ENCODE results near the gene XPNPEP1. TPM values are rescaled to one million over a fixed set of nuclear protein-coding genes. Genes with fewer than 3 reads are reported as not detected.

XPNPEP1 gene
- polyA plus RNA-seq, 1 of the 3 experiments (the other 2 are of a cell fraction) = 167 TPM

GRCh38 chr10:109887243-109887642 is 36.1 kb downstream of the XPNPEP1 start:
- peaks cover 3 to 10% of the 10 kb centered on the region in 2 experiments; a peak in 3 of 4 replicates for H3K4me1 ChIP-seq (ENCODE audit: control insufficient read depth in 1 of 2, insufficient read depth in 2 of 2, low read depth in 1 of 2, low read length in 1 of 2)
- no peaks in the 10 kb centered on the region for H3K27me3 ChIP-seq (ENCODE audit: insufficient read depth)
- H2AFZ ChIP-seq (ENCODE audit: low read depth) = no peak overlapping the region
- DNase-seq = no peak
- H3K4me2 ChIP-seq = no peak overlapping the region
- H3K9ac ChIP-seq = no peak overlapping the region
- CTCF ChIA-PET = interaction anchor here (0.8 to 1.9 kb wide), 2 partner anchors 21 to 74 kb away, joined by 3 to 5 read pairs; no protein-coding TSS in a partner anchor
- peaks cover 22 to 57% of the 10 kb centered on the region in 2 experiments for H3K36me3 ChIP-seq (replicated peaks in 1 of 2; ENCODE audit: control insufficient read depth in 1 of 2, insufficient read depth in 2 of 2, low read length in 1 of 2)
- H3K79me2 ChIP-seq (ENCODE audit: insufficient read depth) = no peaks in the 10 kb centered on the region
- H3K4me3 ChIP-seq (ENCODE audit: low read depth in 2 of 2, low read length in 1 of 2) = no peak overlapping the region
- no peaks in the 10 kb centered on the region for H3K9me3 ChIP-seq
- no peaks in the 10 kb centered on the region for H3K9me2 ChIP-seq
- peaks cover 5% of the 10 kb centered on the region for H3F3A ChIP-seq (replicated peaks; ENCODE audit: insufficient read depth)
- 94% methylated on average over 5 of the region's 5 CpGs for WGBS (ENCODE audit: low lambda C conversion rate)
- POLR2A ChIA-PET = no interaction called here
- TF ChIP-seq, protein P1, sequence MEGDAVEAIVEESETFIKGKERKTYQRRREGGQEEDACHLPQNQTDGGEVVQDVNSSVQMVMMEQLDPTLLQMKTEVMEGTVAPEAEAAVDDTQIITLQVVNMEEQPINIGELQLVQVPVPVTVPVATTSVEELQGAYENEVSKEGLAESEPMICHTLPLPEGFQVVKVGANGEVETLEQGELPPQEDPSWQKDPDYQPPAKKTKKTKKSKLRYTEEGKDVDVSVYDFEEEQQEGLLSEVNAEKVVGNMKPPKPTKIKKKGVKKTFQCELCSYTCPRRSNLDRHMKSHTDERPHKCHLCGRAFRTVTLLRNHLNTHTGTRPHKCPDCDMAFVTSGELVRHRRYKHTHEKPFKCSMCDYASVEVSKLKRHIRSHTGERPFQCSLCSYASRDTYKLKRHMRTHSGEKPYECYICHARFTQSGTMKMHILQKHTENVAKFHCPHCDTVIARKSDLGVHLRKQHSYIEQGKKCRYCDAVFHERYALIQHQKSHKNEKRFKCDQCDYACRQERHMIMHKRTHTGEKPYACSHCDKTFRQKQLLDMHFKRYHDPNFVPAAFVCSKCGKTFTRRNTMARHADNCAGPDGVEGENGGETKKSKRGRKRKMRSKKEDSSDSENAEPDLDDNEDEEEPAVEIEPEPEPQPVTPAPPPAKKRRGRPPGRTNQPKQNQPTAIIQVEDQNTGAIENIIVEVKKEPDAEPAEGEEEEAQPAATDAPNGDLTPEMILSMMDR (IDR thresholded peaks at IDR 0.05) = no peak
- no peak for TF ChIP-seq FOSL2 (IDR thresholded peaks at IDR 0.05; ENCODE audit: borderline replicate concordance, low read depth)
- no peaks in the 10 kb centered on the region for H4K20me1 ChIP-seq (ENCODE audit: insufficient read depth)
- no peak overlapping the region for H3K27ac ChIP-seq (ENCODE audit: low read depth in 2 of 2, low read length in 1 of 2)

DNA sequence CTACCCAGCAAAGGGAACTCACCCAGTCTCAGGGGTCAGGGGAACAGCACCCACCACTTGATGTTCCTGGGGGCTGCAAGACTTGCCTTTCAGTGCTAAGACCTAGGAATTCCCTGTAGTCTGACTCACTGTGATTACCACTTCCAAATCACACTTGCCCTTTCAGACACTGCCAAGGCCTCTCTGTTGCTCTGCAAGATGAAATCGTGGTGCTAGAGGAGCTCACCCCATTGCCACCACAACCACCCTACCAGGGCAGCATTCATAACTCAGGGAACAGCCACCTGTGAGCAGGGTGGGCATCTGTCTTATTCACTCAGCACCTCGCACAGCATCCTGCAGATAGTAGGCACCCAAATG is 36.5 kb downstream of the XPNPEP1 start:
- ChIA-PET CTCF (interaction anchor here (0.8 kb wide), 1 partner anchor 21 kb away, joined by 3 read pairs; no protein-coding TSS in a partner anchor), POLR2A (no interaction called here)
- Histone ChIP-seq H2AFZ (ENCODE audit: low read depth) (no peak overlapping the region), H3K9ac (no peak overlapping the region), H3K27ac (ENCODE audit: low read depth in 2 of 2, low read length in 1 of 2) (no peak overlapping the region), H3K27me3 (ENCODE audit: insufficient read depth) (no peaks in the 10 kb centered on the region), H3F3A (replicated peaks; ENCODE audit: insufficient read depth) (peaks cover 5% of the 10 kb centered on the region), H3K9me3 (no peaks in the 10 kb centered on the region), H3K36me3 (replicated peaks in 1 of 2; ENCODE audit: control insufficient read depth in 1 of 2, insufficient read depth in 2 of 2, low read length in 1 of 2) (peaks cover 27 to 61% of the 10 kb centered on the region in 2 experiments), H4K20me1 (ENCODE audit: insufficient read depth) (no peaks in the 10 kb centered on the region), H3K9me2 (no peaks in the 10 kb centered on the region), H3K4me3 (ENCODE audit: low read depth in 2 of 2, low read length in 1 of 2) (no peak overlapping the region), H3K79me2 (ENCODE audit: insufficient read depth) (no peaks in the 10 kb centered on the region), H3K4me2 (no peak overlapping the region), H3K4me1 (ENCODE audit: control insufficient read depth in 1 of 2, insufficient read depth in 2 of 2, low read depth in 1 of 2, low read length in 1 of 2) (peaks cover 3 to 5% of the 10 kb centered on the region in 2 experiments; a peak in 3 of 4 replicates)
- 83% methylated on average over 1 of the region's 2 CpGs for WGBS (ENCODE audit: low lambda C conversion rate)
- no peak for TF ChIP-seq SMC3 (IDR thresholded peaks at IDR 0.05; ENCODE audit: low read depth, low read length)
- TF ChIP-seq FOSL2 (IDR thresholded peaks at IDR 0.05; ENCODE audit: borderline replicate concordance, low read depth) = no peak
- TF ChIP-seq RFX5 (IDR thresholded peaks at IDR 0.05; ENCODE audit: low read length) = no peak
- TF ChIP-seq ELF1 (IDR thresholded peaks at IDR 0.05) = no peak
- TF ChIP-seq MEF2A (IDR thresholded peaks at IDR 0.05; ENCODE audit: borderline replicate concordance, low read depth) = no peak
- TF ChIP-seq, protein P1 (IDR thresholded peaks at IDR 0.05) = no peak
- no peak for TF ChIP-seq RCOR1 (IDR thresholded peaks at IDR 0.05; ENCODE audit: low read length)
- TF ChIP-seq REST (IDR thresholded peaks at IDR 0.05; ENCODE audit: low read depth, low read length) = no peak
- TF ChIP-seq NFIC (IDR thresholded peaks at IDR 0.05; ENCODE audit: borderline replicate concordance) = no peak
- no peak for TF ChIP-seq JUND (IDR thresholded peaks at IDR 0.05)
- TF ChIP-seq NRF1 (IDR thresholded peaks at IDR 0.05; ENCODE audit: low read depth, low read length) = no peak
- TF ChIP-seq GABPA (IDR thresholded peaks at IDR 0.05; ENCODE audit: low read depth) = no peak
- TF ChIP-seq GATA2 (CRISPR knock-in tag; IDR thresholded peaks at IDR 0.05) = no peak
- DNase-seq = no peak

Data from SK-N-SH (cell line).